HEK293 (cell line): ENCODE results near the gene PRLR.

ENCODE experiments used
- CTCF ChIA-PET: fragments of 350-600 bp; formaldehyde crosslinking; extraction: SDS; loops from one replicate; lab custom pipeline; 2021; ENCODE audit warnings: antibody characterized with exemption; lab: Yijun Ruan, JAX
- POLR2A ChIA-PET: fragments of 300-600 bp; formaldehyde crosslinking; extraction: SDS; loops from one replicate; lab custom pipeline; 2020; ENCODE audit warnings: antibody characterized with exemption, inconsistent platforms; lab: Yijun Ruan, JAX
- H3K27ac ChIP-seq: fragments of 200-500 bp; sonication (Bioruptor generic); 2 replicates; pipeline ENCODE4 v1.5.1; 2014; ENCODE audit warnings: low read depth, low read length, control low read depth, inconsistent platforms; ENCODE audit errors: extremely low read depth
- H3K36me3 ChIP-seq, 2 experiments: fragments of 200-500 bp in 1 of 2; sonication (Bioruptor generic) in 1 of 2; 1 replicate in 1 of 2; 2 replicates in 1 of 2; pipeline ENCODE4 v1.5.1; 2014 to 2017; ENCODE audit warnings: inconsistent platforms in 2 of 2, low read length in 2 of 2; ENCODE audit not compliant: control insufficient read depth in 2 of 2, insufficient read depth in 1 of 2
- H3K4me1 ChIP-seq: fragments of 200-500 bp; sonication (Bioruptor generic); 2 replicates; pipeline ENCODE4 v1.5.1; 2014; ENCODE audit warnings: mild to moderate bottlenecking, low read length, inconsistent platforms; ENCODE audit not compliant: control insufficient read depth, insufficient read depth
- H3K4me3 ChIP-seq: 2 replicates; pipeline ENCODE4 v1.5.1; 2011; ENCODE audit warnings: low read depth, mild to moderate bottlenecking, control low read depth, low read length, moderate library complexity
- H3K9me3 ChIP-seq: fragments of 200-500 bp; sonication (Bioruptor generic); 2 replicates; pipeline ENCODE4 v1.5.1; 2014; ENCODE audit warnings: low read depth, low read length, inconsistent platforms; ENCODE audit not compliant: control insufficient read depth, insufficient read depth
- GLIS1 ChIP-seq: fragments of 450-650 bp; formaldehyde crosslinking; IDR thresholded peaks from 2 replicates; pipeline ENCODE4 v1.5.1; 2016; ENCODE audit warnings: missing biosample characterization, missing genetic modification characterization
- HOXC10 ChIP-seq: sonication (generic); formaldehyde crosslinking; IDR thresholded peaks from 2 replicates; pipeline ENCODE4 v1.8.1; 2023; ENCODE audit warnings: mild to moderate bottlenecking, missing genetic modification reagents
- KLF10 ChIP-seq: fragments of 450-650 bp; IDR thresholded peaks from 2 replicates; pipeline ENCODE4 v1.5.1; 2018; ENCODE audit warnings: missing biosample characterization, mild to moderate bottlenecking, missing genetic modification characterization
- MYNN ChIP-seq: fragments of 450-650 bp; formaldehyde crosslinking; IDR thresholded peaks from 2 replicates; pipeline ENCODE4 v1.5.1; 2016; ENCODE audit warnings: missing biosample characterization, missing genetic modification characterization, borderline replicate concordance
- SP7 ChIP-seq: fragments of 450-650 bp; formaldehyde crosslinking; IDR thresholded peaks from 2 replicates; pipeline ENCODE4 v1.5.1; 2016; ENCODE audit warnings: missing biosample characterization, missing genetic modification characterization
- TCF7L2 ChIP-seq: IDR thresholded peaks from 2 replicates; pipeline ENCODE4 v1.6.1; 2011; ENCODE audit warnings: low read depth, mild to moderate bottlenecking, inconsistent platforms, low read length, moderate library complexity, borderline replicate concordance
- ZNF157 ChIP-seq: fragments of 450-650 bp; formaldehyde crosslinking; IDR thresholded peaks from 2 replicates; pipeline ENCODE4 v1.5.1; 2016; ENCODE audit warnings: missing biosample characterization, missing genetic modification characterization
- ZNF16 ChIP-seq: fragments of 450-650 bp; formaldehyde crosslinking; IDR thresholded peaks from 2 replicates; pipeline ENCODE4 v1.5.1; 2016; ENCODE audit warnings: low read depth, missing biosample characterization, missing genetic modification characterization
- ZNF354C ChIP-seq: fragments of 450-650 bp; formaldehyde crosslinking; IDR thresholded peaks from 2 replicates; pipeline ENCODE4 v1.5.1; 2016; ENCODE audit warnings: missing biosample characterization, missing genetic modification characterization, low read depth, borderline replicate concordance
- ZNF561 ChIP-seq: fragments of 450-650 bp; IDR thresholded peaks from 2 replicates; pipeline ENCODE4 v1.5.1; 2018; ENCODE audit warnings: missing biosample characterization, missing genetic modification characterization, borderline replicate concordance
- ZNF707 ChIP-seq: fragments of 450-650 bp; formaldehyde crosslinking; IDR thresholded peaks from 2 replicates; pipeline ENCODE4 v1.5.1; 2016; ENCODE audit warnings: missing biosample characterization, missing genetic modification characterization
- ZNF768 ChIP-seq: fragments of 450-650 bp; formaldehyde crosslinking; IDR thresholded peaks from 2 replicates; pipeline ENCODE4 v1.5.1; 2018; ENCODE audit warnings: missing biosample characterization, mild to moderate bottlenecking, missing genetic modification characterization
- ZNF792 ChIP-seq: fragments of 450-650 bp; formaldehyde crosslinking; IDR thresholded peaks from 2 replicates; pipeline ENCODE4 v1.5.1; 2016; ENCODE audit warnings: missing biosample characterization, missing genetic modification characterization
- ZNF837 ChIP-seq: fragments of 450-650 bp; formaldehyde crosslinking; IDR thresholded peaks from 2 replicates; pipeline ENCODE4 v1.5.1; 2016; ENCODE audit warnings: missing biosample characterization, missing genetic modification characterization
- ZNF843 ChIP-seq: fragments of 450-650 bp; formaldehyde crosslinking; IDR thresholded peaks from 2 replicates; pipeline ENCODE4 v1.5.1; 2016; ENCODE audit warnings: missing biosample characterization, missing genetic modification characterization
- ZXDB ChIP-seq: fragments of 450-650 bp; formaldehyde crosslinking; IDR thresholded peaks from 2 replicates; pipeline ENCODE4 v1.5.1; 2016; ENCODE audit warnings: missing biosample characterization, missing genetic modification characterization
- TF ChIP-seq, protein P1 (sequence below): fragments of 450-650 bp; formaldehyde crosslinking; IDR thresholded peaks from 2 replicates; pipeline ENCODE4 v1.5.1; 2016; ENCODE audit warnings: missing biosample characterization, missing genetic modification characterization
- TF ChIP-seq, protein P2 (sequence below): fragments of 450-650 bp; formaldehyde crosslinking; IDR thresholded peaks from 2 replicates; pipeline ENCODE4 v1.5.1; 2017; ENCODE audit warnings: missing biosample characterization, missing genetic modification characterization
- TF ChIP-seq, protein P3 (sequence below): fragments of 450-650 bp; formaldehyde crosslinking; conservative IDR thresholded peaks from 2 replicates; pipeline ENCODE4 v1.5.1; 2016; ENCODE audit warnings: low read depth, missing biosample characterization, missing genetic modification characterization

The PRLR gene

DNA sequence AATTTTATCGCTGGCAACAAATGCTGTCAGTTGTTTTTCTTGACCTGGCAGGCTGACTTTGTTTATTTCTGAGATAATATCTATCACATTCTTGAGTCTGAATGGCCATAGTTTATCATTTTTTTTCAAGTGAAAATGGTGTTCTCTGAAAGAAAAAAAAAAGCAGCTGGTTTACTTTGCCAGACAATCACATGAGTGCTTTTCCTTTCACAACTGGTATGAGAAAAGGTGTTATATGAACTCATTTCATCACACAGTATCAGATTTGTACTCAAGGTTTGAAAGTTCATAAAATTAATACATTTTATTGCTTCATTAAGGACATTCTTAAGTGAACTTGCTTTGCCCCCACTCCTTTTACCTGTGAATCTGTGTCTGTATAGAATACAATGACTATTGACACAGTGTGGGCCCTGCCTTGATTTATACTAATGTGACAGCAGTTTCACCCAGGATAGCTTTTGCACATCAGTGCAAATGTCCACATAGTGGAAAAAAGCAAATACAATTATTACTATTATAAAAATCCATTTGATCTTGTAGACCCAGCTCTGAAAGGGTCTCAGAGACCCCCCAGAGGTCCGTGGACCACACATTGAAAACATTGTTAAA is 33.1 kb upstream of the PRLR start:
- H3K4me3 ChIP-seq: no peak overlapping the region
- ChIA-PET CTCF (interaction anchor here (1.3 kb wide), 1 partner anchor 8 kb away, joined by 3 read pairs; no protein-coding TSS in a partner anchor), POLR2A (no interaction called here)
- TF ChIP-seq ZNF843 (tag by site-specific recombination): no peak
- TF ChIP-seq SP7 (tag by site-specific recombination): no peak
- TF ChIP-seq GLIS1 (tag by site-specific recombination): no peak
- TF ChIP-seq, protein P1, sequence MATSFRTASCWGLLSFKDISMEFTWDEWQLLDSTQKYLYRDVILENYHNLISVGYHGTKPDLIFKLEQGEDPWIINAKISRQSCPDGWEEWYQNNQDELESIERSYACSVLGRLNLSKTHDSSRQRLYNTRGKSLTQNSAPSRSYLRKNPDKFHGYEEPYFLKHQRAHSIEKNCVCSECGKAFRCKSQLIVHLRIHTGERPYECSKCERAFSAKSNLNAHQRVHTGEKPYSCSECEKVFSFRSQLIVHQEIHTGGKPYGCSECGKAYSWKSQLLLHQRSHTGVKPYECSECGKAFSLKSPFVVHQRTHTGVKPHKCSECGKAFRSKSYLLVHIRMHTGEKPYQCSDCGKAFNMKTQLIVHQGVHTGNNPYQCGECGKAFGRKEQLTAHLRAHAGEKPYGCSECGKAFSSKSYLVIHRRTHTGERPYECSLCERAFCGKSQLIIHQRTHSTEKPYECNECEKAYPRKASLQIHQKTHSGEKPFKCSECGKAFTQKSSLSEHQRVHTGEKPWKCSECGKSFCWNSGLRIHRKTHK (tag by site-specific recombination): no peak
- TF ChIP-seq ZNF768 (tag by site-specific recombination): no peak
- TF ChIP-seq ZNF16: no peak
- TF ChIP-seq ZNF157 (tag by site-specific recombination): no peak
- no peak for TF ChIP-seq TCF7L2
- TF ChIP-seq MYNN: no peak
- TF ChIP-seq ZNF792 (tag by site-specific recombination): no peak
- no peak for TF ChIP-seq ZNF837
- TF ChIP-seq ZNF561: no peak
- TF ChIP-seq HOXC10 (CRISPR knock-in tag): no peak
- TF ChIP-seq, protein P2, sequence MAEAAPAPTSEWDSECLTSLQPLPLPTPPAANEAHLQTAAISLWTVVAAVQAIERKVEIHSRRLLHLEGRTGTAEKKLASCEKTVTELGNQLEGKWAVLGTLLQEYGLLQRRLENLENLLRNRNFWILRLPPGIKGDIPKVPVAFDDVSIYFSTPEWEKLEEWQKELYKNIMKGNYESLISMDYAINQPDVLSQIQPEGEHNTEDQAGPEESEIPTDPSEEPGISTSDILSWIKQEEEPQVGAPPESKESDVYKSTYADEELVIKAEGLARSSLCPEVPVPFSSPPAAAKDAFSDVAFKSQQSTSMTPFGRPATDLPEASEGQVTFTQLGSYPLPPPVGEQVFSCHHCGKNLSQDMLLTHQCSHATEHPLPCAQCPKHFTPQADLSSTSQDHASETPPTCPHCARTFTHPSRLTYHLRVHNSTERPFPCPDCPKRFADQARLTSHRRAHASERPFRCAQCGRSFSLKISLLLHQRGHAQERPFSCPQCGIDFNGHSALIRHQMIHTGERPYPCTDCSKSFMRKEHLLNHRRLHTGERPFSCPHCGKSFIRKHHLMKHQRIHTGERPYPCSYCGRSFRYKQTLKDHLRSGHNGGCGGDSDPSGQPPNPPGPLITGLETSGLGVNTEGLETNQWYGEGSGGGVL (tag by site-specific recombination): no peak
- TF ChIP-seq KLF10 (tag by site-specific recombination): no peak
- TF ChIP-seq, protein P3, sequence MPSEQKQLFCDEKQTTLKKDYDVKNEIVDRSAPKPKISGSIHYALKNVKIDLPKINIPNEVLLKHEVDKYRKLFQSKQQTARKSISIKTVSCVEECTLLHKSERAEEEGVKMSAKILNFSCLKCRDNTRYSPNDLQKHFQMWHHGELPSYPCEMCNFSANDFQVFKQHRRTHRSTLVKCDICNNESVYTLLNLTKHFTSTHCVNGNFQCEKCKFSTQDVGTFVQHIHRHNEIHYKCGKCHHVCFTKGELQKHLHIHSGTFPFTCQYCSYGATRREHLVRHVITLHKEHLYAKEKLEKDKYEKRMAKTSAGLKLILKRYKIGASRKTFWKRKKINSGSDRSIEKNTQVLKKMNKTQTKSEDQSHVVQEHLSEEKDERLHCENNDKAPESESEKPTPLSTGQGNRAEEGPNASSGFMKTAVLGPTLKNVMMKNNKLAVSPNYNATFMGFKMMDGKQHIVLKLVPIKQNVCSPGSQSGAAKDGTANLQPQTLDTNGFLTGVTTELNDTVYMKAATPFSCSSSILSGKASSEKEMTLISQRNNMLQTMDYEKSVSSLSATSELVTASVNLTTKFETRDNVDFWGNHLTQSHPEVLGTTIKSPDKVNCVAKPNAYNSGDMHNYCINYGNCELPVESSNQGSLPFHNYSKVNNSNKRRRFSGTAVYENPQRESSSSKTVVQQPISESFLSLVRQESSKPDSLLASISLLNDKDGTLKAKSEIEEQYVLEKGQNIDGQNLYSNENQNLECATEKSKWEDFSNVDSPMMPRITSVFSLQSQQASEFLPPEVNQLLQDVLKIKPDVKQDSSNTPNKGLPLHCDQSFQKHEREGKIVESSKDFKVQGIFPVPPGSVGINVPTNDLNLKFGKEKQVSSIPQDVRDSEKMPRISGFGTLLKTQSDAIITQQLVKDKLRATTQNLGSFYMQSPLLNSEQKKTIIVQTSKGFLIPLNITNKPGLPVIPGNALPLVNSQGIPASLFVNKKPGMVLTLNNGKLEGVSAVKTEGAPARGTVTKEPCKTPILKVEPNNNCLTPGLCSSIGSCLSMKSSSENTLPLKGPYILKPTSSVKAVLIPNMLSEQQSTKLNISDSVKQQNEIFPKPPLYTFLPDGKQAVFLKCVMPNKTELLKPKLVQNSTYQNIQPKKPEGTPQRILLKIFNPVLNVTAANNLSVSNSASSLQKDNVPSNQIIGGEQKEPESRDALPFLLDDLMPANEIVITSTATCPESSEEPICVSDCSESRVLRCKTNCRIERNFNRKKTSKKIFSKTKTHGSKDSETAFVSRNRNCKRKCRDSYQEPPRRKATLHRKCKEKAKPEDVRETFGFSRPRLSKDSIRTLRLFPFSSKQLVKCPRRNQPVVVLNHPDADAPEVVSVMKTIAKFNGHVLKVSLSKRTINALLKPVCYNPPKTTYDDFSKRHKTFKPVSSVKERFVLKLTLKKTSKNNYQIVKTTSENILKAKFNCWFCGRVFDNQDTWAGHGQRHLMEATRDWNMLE (tag by site-specific recombination): no peak
- TF ChIP-seq ZNF354C: no peak
- no peaks in the 10 kb centered on the region for H3K9me3 ChIP-seq
- H3K36me3 ChIP-seq: no peaks in the 10 kb centered on the region
- H3K4me1 ChIP-seq: no peaks in the 10 kb centered on the region
- no peak overlapping the region for H3K27ac ChIP-seq

DNA sequence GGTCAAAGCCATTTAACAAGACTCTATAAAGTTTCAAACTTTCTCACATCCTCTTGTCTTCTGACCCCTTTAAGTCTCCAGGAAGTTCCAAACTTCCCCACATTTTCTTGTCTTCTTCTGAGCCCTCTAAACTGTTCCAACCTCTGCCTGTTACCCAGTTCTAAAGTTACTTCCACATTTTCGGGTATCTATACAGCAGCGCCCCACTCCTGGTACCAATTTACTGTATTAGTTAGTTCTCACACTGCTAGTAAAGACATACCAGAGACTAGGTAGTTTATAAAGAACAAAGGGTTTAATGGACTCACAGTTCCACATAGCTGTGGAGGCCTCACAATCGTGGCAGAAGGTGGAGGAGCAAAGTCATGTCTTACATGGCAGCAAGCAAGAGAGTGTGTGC is 23.3 kb upstream of the PRLR start:
- no peaks in the 10 kb centered on the region for H3K36me3 ChIP-seq
- H3K4me1 ChIP-seq: peaks cover 4% of the 10 kb centered on the region; the same call in 1 of the 2 replicates
- ChIA-PET POLR2A (no interaction called here), CTCF (no interaction called here)
- H3K27ac ChIP-seq: no peak overlapping the region
- H3K9me3 ChIP-seq: no peaks in the 10 kb centered on the region; the same call in 1 of the 2 replicates
- no peak overlapping the region for H3K4me3 ChIP-seq
- TF ChIP-seq ZNF707 (tag by site-specific recombination) (peak; percentile 79), ZXDB (tag by site-specific recombination) (no peak)
